WTC11 (cell line): ENCODE data around the gene MAP3K14. TPM values are rescaled to one million over a fixed set of nuclear protein-coding genes. Genes with fewer than 3 reads are reported as not detected.

Source experiments
- ATAC-seq: fragments of 200-7000 bp; cut with Tn5 transposase; 2 replicates; pipeline ENCODE4 v1.10.0; 2021; ENCODE audit warnings: mild to moderate bottlenecking, moderate library complexity
- CTCF ChIA-PET: fragments of 300-600 bp; sonication (Branson Sonifier 250); formaldehyde crosslinking; loops from one replicate; lab custom pipeline; 2021; ENCODE audit warnings: antibody characterized with exemption; lab: Charles Lee
- POLR2A ChIA-PET: fragments of 350-600 bp; sonication (Branson Sonifier 250); formaldehyde crosslinking; loops from one replicate; lab custom pipeline; 2021; ENCODE audit warnings: antibody characterized with exemption; lab: Charles Lee
- DNase-seq: peaks from one replicate; pipeline ENCODE4 v3.0.0; 2021; ENCODE audit warnings: low spot score
- H3K27ac Mint-ChIP-seq: 2 replicates; pipeline ENCODE4 v1.8.0; 2021; ENCODE audit warnings: mixed read lengths
- H3K27me3 Mint-ChIP-seq: 2 replicates; pipeline ENCODE4 v1.8.0; 2021; ENCODE audit warnings: low read depth, mild to moderate bottlenecking, moderate library complexity, mixed read lengths
- H3K36me3 Mint-ChIP-seq: 2 replicates; pipeline ENCODE4 v1.8.0; 2021; ENCODE audit warnings: mixed read lengths
- H3K4me1 Mint-ChIP-seq: 2 replicates; pipeline ENCODE4 v1.8.0; 2022; ENCODE audit warnings: mixed read lengths
- H3K4me3 Mint-ChIP-seq: 2 replicates; pipeline ENCODE4 v1.8.0; 2021; ENCODE audit warnings: mild to moderate bottlenecking, moderate library complexity, mixed read lengths
- H3K9me3 Mint-ChIP-seq: 2 replicates; pipeline ENCODE4 v1.8.0; 2021; ENCODE audit warnings: mixed read lengths
- AFF4 ChIP-seq: sonication (generic); formaldehyde crosslinking; IDR thresholded peaks from 2 replicates; pipeline ENCODE4 v1.8.1; 2023; ENCODE audit warnings: mild to moderate bottlenecking, missing genetic modification reagents, borderline replicate concordance
- ATF6 ChIP-seq: sonication (generic); formaldehyde crosslinking; IDR thresholded peaks from 2 replicates; pipeline ENCODE4 v1.8.1; 2023; ENCODE audit warnings: mild to moderate bottlenecking, missing genetic modification reagents
- CDX4 ChIP-seq: fragments of 250-450 bp; sonication (Bioruptor Pico); IDR thresholded peaks from 2 replicates; pipeline ENCODE4 v1.9.0; 2021; ENCODE audit warnings: moderate library complexity, mild to moderate bottlenecking, inconsistent platforms, borderline replicate concordance
- E2F1 ChIP-seq: sonication (generic); formaldehyde crosslinking; IDR thresholded peaks from 2 replicates; pipeline ENCODE4 v1.8.0; 2022; ENCODE audit warnings: mild to moderate bottlenecking, missing genetic modification reagents
- FOXP4 ChIP-seq: sonication (generic); formaldehyde crosslinking; IDR thresholded peaks from 2 replicates; pipeline ENCODE4 v1.8.0; 2022; ENCODE audit warnings: mild to moderate bottlenecking, missing genetic modification reagents
- MAX ChIP-seq: sonication (generic); formaldehyde crosslinking; IDR thresholded peaks from 2 replicates; pipeline ENCODE4 v1.8.0; 2022; ENCODE audit warnings: mild to moderate bottlenecking, missing genetic modification reagents
- NR1H2 ChIP-seq: sonication (generic); formaldehyde crosslinking; IDR thresholded peaks from 2 replicates; pipeline ENCODE4 v1.9.0; 2021; ENCODE audit warnings: mild to moderate bottlenecking, moderate library complexity, missing genetic modification reagents
- SP1 ChIP-seq: sonication (generic); formaldehyde crosslinking; conservative IDR thresholded peaks from 2 replicates; pipeline ENCODE4 v1.8.1; 2022; ENCODE audit warnings: missing genetic modification reagents
- TCF7 ChIP-seq: sonication (generic); formaldehyde crosslinking; IDR thresholded peaks from 2 replicates; pipeline ENCODE4 v1.8.0; 2022; ENCODE audit warnings: mild to moderate bottlenecking, low read depth, missing genetic modification reagents, moderate library complexity
- TEAD4 ChIP-seq: sonication (generic); formaldehyde crosslinking; IDR thresholded peaks from 2 replicates; pipeline ENCODE4 v1.8.0; 2022; ENCODE audit warnings: mild to moderate bottlenecking, missing genetic modification reagents
- TP53 ChIP-seq: sonication (generic); formaldehyde crosslinking; IDR thresholded peaks from 2 replicates; pipeline ENCODE4 v1.8.1; 2023; ENCODE audit warnings: mild to moderate bottlenecking, missing genetic modification reagents
- USF2 ChIP-seq: sonication (generic); formaldehyde crosslinking; IDR thresholded peaks from 2 replicates; pipeline ENCODE4 v1.8.1; 2023; ENCODE audit warnings: mild to moderate bottlenecking, missing genetic modification reagents, moderate library complexity
- ZNF138 ChIP-seq: sonication (generic); formaldehyde crosslinking; conservative IDR thresholded peaks from 2 replicates; pipeline ENCODE4 v1.8.1; 2022; ENCODE audit warnings: mild to moderate bottlenecking, moderate library complexity, missing genetic modification reagents
- ZNF425 ChIP-seq: fragments of 250-450 bp; sonication (Bioruptor Pico); conservative IDR thresholded peaks from 2 replicates; pipeline ENCODE4 v1.9.0; 2021; ENCODE audit warnings: mild to moderate bottlenecking
- ZNF512 ChIP-seq: sonication (generic); formaldehyde crosslinking; IDR thresholded peaks from 2 replicates; pipeline ENCODE4 v1.8.1; 2022; ENCODE audit warnings: missing genetic modification reagents, borderline replicate concordance
- total RNA-seq: library from RNA; stranded (reverse); gene quantifications from 3 replicates; pipeline ENCODE4 v1.2.3, GENCODE V29; 2021

Gene MAP3K14
- total RNA-seq, 1 experiment from 2014 or later, result 4.0 TPM

- DNase-seq (no peak), ATAC-seq (no peak)
- H3K27me3 Mint-ChIP-seq, result peaks cover 35% of the 10 kb centered on the region
- ChIA-PET CTCF (interaction anchor here (0.6 to 2.4 kb wide), 3 partner anchors 44 to 53 kb away, joined by 3 to 9 read pairs (median 3); no protein-coding TSS in a partner anchor), POLR2A (no interaction called here)
- peaks cover 6% of the 10 kb centered on the region for H3K4me1 Mint-ChIP-seq
- H3K9me3 Mint-ChIP-seq, result no peaks in the 10 kb centered on the region
- no peak overlapping the region for H3K4me3 Mint-ChIP-seq
- H3K36me3 Mint-ChIP-seq, result no peaks in the 10 kb centered on the region
- H3K27ac Mint-ChIP-seq, result no peak overlapping the region
- TF ChIP-seq USF2 (CRISPR knock-in tag), result no peak
- no peak for TF ChIP-seq NR1H2 (CRISPR knock-in tag)
- no peak for TF ChIP-seq FOXP4 (CRISPR knock-in tag)
- no peak for TF ChIP-seq AFF4 (CRISPR knock-in tag)
- no peak for TF ChIP-seq MAX (CRISPR knock-in tag)
- TF ChIP-seq ZNF425 (CRISPR knock-in tag), result no peak
- TF ChIP-seq ZNF138 (CRISPR knock-in tag), result no peak
- TF ChIP-seq SP1 (CRISPR knock-in tag), result no peak
- TF ChIP-seq ATF6, result no peak
- no peak for TF ChIP-seq ZNF512
- no peak for TF ChIP-seq TP53 (CRISPR knock-in tag)
- no peak for TF ChIP-seq E2F1 (CRISPR knock-in tag)
- TF ChIP-seq TEAD4, result no peak
- no peak for TF ChIP-seq TCF7
- no peak for TF ChIP-seq CDX4 (CRISPR knock-in tag)
These were observed 4.2 kb upstream of the MAP3K14 start for GRCh38 chr17:45320931-45321461.
